ENCODE measurements around the gene HYDIN. TPM values are rescaled to one million over a fixed set of nuclear protein-coding genes. Genes with fewer than 3 reads are reported as not detected.

HYDIN gene
- polyA plus RNA-seq, 1 of the 3 experiments (the other 2 are of a cell fraction), result 0.33 TPM

DNA sequence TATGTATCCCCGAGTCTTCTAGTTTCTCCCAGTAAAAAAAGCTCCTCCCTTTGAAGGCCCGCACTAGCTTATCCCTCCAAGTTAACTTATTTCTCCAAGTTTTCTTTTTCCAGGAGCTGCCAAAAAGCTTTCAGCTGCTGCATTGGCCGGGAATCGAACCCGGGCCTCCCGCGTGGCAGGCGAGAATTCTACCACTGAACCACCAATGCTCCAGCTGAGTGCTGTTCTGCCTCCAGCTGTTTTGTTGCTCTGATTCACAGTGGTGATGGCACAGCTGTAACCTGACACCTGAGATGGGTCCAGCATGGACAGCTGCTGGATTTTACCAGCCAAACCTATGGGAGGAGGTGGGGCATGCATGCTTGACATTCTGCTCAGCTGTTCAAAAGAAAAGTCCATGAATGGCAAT is 451.6 kb downstream of the HYDIN start:
- TF ChIP-seq POLR2AphosphoS5 (IDR thresholded peaks at IDR 0.05; ENCODE audit: low read depth, low read length) (peak; percentile 33; the same call in 1 of the 2 replicates), TCF12 (IDR thresholded peaks at IDR 0.05) (peak; percentile 31), NFIC (IDR thresholded peaks at IDR 0.05; ENCODE audit: borderline replicate concordance) (no peak), GATA2 (CRISPR knock-in tag; IDR thresholded peaks at IDR 0.05) (no peak), TEAD4 (IDR thresholded peaks at IDR 0.05; ENCODE audit: borderline replicate concordance, insufficient read depth) (no peak)
- TF ChIP-seq, protein P1, sequence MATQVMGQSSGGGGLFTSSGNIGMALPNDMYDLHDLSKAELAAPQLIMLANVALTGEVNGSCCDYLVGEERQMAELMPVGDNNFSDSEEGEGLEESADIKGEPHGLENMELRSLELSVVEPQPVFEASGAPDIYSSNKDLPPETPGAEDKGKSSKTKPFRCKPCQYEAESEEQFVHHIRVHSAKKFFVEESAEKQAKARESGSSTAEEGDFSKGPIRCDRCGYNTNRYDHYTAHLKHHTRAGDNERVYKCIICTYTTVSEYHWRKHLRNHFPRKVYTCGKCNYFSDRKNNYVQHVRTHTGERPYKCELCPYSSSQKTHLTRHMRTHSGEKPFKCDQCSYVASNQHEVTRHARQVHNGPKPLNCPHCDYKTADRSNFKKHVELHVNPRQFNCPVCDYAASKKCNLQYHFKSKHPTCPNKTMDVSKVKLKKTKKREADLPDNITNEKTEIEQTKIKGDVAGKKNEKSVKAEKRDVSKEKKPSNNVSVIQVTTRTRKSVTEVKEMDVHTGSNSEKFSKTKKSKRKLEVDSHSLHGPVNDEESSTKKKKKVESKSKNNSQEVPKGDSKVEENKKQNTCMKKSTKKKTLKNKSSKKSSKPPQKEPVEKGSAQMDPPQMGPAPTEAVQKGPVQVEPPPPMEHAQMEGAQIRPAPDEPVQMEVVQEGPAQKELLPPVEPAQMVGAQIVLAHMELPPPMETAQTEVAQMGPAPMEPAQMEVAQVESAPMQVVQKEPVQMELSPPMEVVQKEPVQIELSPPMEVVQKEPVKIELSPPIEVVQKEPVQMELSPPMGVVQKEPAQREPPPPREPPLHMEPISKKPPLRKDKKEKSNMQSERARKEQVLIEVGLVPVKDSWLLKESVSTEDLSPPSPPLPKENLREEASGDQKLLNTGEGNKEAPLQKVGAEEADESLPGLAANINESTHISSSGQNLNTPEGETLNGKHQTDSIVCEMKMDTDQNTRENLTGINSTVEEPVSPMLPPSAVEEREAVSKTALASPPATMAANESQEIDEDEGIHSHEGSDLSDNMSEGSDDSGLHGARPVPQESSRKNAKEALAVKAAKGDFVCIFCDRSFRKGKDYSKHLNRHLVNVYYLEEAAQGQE (IDR thresholded peaks at IDR 0.05; ENCODE audit: low read depth, low read length), result peak; percentile 59; the same call in 1 of the 2 replicates
- Histone ChIP-seq H3K9me2 (no peaks in the 10 kb centered on the region), H3F3A (replicated peaks; ENCODE audit: insufficient read depth) (peaks cover 14% of the 10 kb centered on the region), H3K27me3 (ENCODE audit: insufficient read depth) (no peaks in the 10 kb centered on the region), H3K4me2 (no peak overlapping the region), H3K4me3 (ENCODE audit: low read depth in 2 of 2, low read length in 1 of 2) (no peak overlapping the region), H4K20me1 (ENCODE audit: insufficient read depth) (no peaks in the 10 kb centered on the region), H3K4me1 (ENCODE audit: control insufficient read depth in 1 of 2, insufficient read depth in 2 of 2, low read depth in 1 of 2, low read length in 1 of 2) (no peaks in the 10 kb centered on the region; a peak in 1 of 4 replicates), H3K27ac (ENCODE audit: low read depth in 2 of 2, low read length in 1 of 2) (peak overlapping the region in 1 of 2 experiments; percentile 18; a peak in 2 of 4 replicates), H3K79me2 (ENCODE audit: insufficient read depth) (no peaks in the 10 kb centered on the region), H3K9me3 (no peaks in the 10 kb centered on the region), H3K36me3 (replicated peaks in 1 of 2; ENCODE audit: control insufficient read depth in 1 of 2, insufficient read depth in 2 of 2, low read length in 1 of 2) (peaks cover 20 to 40% of the 10 kb centered on the region in 2 experiments), H3K9ac (no peak overlapping the region), H2AFZ (ENCODE audit: low read depth) (no peak overlapping the region)
- peak; percentile 66 for DNase-seq
- WGBS (ENCODE audit: low lambda C conversion rate), result 66% methylated on average over 8 of the region's 8 CpGs
- ChIA-PET CTCF (interaction anchor here (0.9 to 2.7 kb wide), 5 partner anchors 8 to 139 kb away, joined by 3 to 24 read pairs (median 4); partner anchors contain the start of gene VAC14), POLR2A (no interaction called here)

DNA sequence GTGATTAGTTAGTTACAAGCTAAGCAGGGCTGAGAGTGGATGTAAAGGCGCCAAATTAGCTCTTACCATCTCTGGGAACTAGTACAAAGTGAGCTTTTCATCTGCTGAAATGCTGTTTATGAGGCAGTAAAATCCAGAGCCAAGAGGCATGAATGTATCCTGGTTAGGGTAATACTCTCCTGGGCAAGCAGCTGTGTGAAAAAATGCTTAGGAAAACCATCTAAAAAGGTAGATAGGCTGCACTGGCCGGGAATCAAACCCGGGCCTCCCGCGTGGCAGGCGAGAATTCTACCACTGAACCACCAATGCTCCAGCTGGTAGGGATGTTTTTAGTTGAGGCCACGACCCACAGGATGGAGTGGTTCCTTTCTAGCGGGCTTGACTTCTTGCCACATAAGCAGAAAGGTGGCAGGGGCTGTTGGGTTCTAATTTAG is 452.5 kb downstream of the HYDIN start:
- POLR2A ChIA-PET, result interaction anchor here (0.6 to 0.7 kb wide), 2 partner anchors 12 to 33 kb away, joined by 3 to 4 read pairs; no protein-coding TSS in a partner anchor
- Histone ChIP-seq H3K9me2 (no peaks in the 10 kb centered on the region), H3K4me2 (no peak overlapping the region), H3K9me3 (no peaks in the 10 kb centered on the region), H2AFZ (ENCODE audit: low read depth) (no peak overlapping the region), H3K4me3 (ENCODE audit: low read depth in 2 of 2, low read length in 1 of 2) (no peak overlapping the region), H3K79me2 (ENCODE audit: insufficient read depth) (no peaks in the 10 kb centered on the region), H3K9ac (no peak overlapping the region), H3K4me1 (ENCODE audit: control insufficient read depth in 1 of 2, insufficient read depth in 2 of 2, low read depth in 1 of 2, low read length in 1 of 2) (no peaks in the 10 kb centered on the region; a peak in 1 of 4 replicates), H3K36me3 (replicated peaks in 1 of 2; ENCODE audit: control insufficient read depth in 1 of 2, insufficient read depth in 2 of 2, low read length in 1 of 2) (peaks cover 18 to 32% of the 10 kb centered on the region in 2 experiments), H4K20me1 (ENCODE audit: insufficient read depth) (no peaks in the 10 kb centered on the region), H3K27me3 (ENCODE audit: insufficient read depth) (no peaks in the 10 kb centered on the region), H3K27ac (ENCODE audit: low read depth in 2 of 2, low read length in 1 of 2) (no peak overlapping the region), H3F3A (replicated peaks; ENCODE audit: insufficient read depth) (peaks cover 14% of the 10 kb centered on the region)
- TF ChIP-seq, protein P2, sequence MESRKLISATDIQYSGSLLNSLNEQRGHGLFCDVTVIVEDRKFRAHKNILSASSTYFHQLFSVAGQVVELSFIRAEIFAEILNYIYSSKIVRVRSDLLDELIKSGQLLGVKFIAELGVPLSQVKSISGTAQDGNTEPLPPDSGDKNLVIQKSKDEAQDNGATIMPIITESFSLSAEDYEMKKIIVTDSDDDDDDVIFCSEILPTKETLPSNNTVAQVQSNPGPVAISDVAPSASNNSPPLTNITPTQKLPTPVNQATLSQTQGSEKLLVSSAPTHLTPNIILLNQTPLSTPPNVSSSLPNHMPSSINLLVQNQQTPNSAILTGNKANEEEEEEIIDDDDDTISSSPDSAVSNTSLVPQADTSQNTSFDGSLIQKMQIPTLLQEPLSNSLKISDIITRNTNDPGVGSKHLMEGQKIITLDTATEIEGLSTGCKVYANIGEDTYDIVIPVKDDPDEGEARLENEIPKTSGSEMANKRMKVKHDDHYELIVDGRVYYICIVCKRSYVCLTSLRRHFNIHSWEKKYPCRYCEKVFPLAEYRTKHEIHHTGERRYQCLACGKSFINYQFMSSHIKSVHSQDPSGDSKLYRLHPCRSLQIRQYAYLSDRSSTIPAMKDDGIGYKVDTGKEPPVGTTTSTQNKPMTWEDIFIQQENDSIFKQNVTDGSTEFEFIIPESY (IDR thresholded peaks at IDR 0.05; ENCODE audit: borderline replicate concordance, low read depth), result no peak
- no peak for TF ChIP-seq CHD2 (IDR thresholded peaks at IDR 0.05; ENCODE audit: low read length, partially characterized antibody)
- TF ChIP-seq NRF1 (IDR thresholded peaks at IDR 0.05; ENCODE audit: low read depth, low read length), result no peak
- TF ChIP-seq, protein P3, sequence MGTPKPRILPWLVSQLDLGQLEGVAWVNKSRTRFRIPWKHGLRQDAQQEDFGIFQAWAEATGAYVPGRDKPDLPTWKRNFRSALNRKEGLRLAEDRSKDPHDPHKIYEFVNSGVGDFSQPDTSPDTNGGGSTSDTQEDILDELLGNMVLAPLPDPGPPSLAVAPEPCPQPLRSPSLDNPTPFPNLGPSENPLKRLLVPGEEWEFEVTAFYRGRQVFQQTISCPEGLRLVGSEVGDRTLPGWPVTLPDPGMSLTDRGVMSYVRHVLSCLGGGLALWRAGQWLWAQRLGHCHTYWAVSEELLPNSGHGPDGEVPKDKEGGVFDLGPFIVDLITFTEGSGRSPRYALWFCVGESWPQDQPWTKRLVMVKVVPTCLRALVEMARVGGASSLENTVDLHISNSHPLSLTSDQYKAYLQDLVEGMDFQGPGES (IDR thresholded peaks at IDR 0.05; ENCODE audit: low read depth, low read length), result no peak
- no peak for TF ChIP-seq RFX5 (IDR thresholded peaks at IDR 0.05; ENCODE audit: low read length)
- TF ChIP-seq RCOR1 (IDR thresholded peaks at IDR 0.05; ENCODE audit: low read length), result no peak
- no peak for TF ChIP-seq MXI1 (IDR thresholded peaks at IDR 0.05; ENCODE audit: low read depth, low read length)
- no peak for TF ChIP-seq EP300 (IDR thresholded peaks at IDR 0.05; ENCODE audit: borderline replicate concordance in 1 of 2, low read depth in 1 of 2, low read length in 1 of 2)
- no peak for TF ChIP-seq FOXJ3 (CRISPR knock-in tag; IDR thresholded peaks at IDR 0.05)
- no peak for TF ChIP-seq EZH2phosphoT487 (IDR thresholded peaks at IDR 0.05; ENCODE audit: borderline replicate concordance, low read depth)
- no peak for TF ChIP-seq SIN3A (IDR thresholded peaks at IDR 0.05; ENCODE audit: borderline replicate concordance, low read depth, low read length)
- TF ChIP-seq POLR2AphosphoS5 (IDR thresholded peaks at IDR 0.05; ENCODE audit: low read depth, low read length), result no peak
- TF ChIP-seq NFIC (IDR thresholded peaks at IDR 0.05; ENCODE audit: borderline replicate concordance), result no peak
- no peak for TF ChIP-seq MEF2A (IDR thresholded peaks at IDR 0.05; ENCODE audit: borderline replicate concordance, low read depth)
- no peak for DNase-seq
- CTCF ChIA-PET, result interaction anchor here (1.0 to 2.9 kb wide), 3 partner anchors 97 to 249 kb away, joined by 3 to 9 read pairs (median 4); no protein-coding TSS in a partner anchor
- 85% methylated on average over 8 of the region's 8 CpGs for WGBS (ENCODE audit: low lambda C conversion rate)
